GM19328 (cell line): Measurements from ENCODE around the gene ATR.
A peak's percentile ranks its signal among the peaks of the same experiment; 100 is the strongest.
"Not testable (repeated sequence)": the region's sequence is repeated elsewhere in the genome, so short reads cannot be mapped to it uniquely, and the experiment has no call there.

ENCODE experiments used
- ATAC-seq: cut with Tn5 transposase; IDR thresholded peaks from one replicate; pipeline ENCODE4 v1.9.1; 2021; ENCODE audit warnings: mild to moderate bottlenecking, moderate library complexity; ENCODE audit not compliant: unreplicated experiment

The ATR gene

DNA sequence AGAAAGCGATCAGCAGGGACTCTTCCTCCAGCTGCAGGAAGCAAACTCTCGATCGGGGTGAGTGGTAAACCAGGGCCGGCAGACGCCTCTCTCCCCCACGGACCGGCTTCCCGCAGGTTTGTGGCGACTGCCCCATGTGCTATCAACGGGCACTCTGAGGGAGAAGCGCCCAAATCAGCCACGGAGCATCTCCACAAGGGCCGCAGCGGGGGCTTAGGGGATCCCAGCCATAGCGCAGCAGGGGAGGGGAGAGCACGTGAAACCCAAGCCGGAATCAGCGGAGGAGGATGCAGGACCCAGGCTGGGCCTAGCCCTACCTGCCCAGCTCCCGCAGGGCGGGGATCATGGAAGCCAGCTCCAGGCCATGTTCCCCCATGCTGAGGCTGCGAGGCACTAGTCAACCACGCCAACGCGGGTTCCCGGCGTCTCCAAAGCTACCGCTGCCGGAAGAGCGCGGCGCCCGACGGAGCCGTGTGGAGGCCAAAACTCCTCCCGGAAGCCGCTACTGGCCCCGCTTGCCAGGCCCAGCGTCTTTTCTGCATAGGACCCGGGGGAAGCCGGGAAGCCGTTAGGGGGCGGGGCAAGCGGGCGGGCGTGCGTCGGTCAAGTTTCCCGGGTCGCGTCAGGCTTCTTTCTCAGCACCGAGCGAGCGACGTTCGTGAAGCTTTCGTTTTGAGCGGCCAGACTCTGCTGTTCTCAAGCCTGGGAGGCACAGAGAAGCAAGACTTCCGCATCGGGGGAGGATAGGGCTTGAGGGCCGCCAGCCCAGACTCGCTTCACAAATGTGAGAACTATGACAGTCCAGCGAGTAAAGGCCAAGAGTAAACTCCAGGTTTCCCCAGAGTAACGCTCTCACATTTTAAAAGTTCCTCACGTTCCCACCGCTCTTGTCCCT is at the start of gene ATR:
Gene ATR, minus strand, starts transcription at position 405 of the 895 bp plus-strand sequence. Its CDS starts 29 bp downstream, at position 376.
- peak; percentile 94 for ATAC-seq

DNA sequence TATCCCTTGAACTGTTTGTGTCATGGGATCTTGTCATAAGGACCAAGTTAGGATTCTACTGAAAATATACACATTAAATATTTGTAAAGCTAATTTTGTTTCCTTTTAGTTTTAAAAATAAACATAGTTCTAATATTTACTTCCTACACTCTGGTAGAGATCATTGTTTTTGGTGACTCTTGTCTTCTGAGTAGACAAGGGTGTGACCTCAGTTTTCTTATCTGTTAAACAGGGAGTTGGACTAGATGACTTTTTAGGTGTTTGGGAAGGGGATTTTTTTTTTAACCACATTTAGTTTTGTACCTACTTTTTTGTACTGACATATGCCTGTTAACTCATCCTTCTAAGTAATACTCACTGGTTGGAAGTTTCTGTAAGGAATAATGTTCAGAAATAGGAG is 48.4 kb upstream of the ATR start:
- no peak for ATAC-seq

DNA sequence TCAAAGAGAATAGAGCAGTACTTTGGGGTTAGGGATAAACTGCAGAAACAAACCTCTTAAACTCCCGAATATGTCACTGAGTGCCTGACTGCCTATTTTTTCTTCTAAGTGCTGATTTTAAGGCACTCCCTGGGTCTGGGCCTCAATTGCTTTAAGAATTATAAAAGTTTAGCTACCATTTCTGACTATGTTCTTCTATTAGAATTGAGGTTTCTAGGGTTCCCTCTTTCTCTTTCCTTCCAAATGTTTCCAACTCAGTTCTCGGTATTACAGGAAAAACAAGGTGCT is 46.6 kb upstream of the ATR start:
- no peak for ATAC-seq

DNA sequence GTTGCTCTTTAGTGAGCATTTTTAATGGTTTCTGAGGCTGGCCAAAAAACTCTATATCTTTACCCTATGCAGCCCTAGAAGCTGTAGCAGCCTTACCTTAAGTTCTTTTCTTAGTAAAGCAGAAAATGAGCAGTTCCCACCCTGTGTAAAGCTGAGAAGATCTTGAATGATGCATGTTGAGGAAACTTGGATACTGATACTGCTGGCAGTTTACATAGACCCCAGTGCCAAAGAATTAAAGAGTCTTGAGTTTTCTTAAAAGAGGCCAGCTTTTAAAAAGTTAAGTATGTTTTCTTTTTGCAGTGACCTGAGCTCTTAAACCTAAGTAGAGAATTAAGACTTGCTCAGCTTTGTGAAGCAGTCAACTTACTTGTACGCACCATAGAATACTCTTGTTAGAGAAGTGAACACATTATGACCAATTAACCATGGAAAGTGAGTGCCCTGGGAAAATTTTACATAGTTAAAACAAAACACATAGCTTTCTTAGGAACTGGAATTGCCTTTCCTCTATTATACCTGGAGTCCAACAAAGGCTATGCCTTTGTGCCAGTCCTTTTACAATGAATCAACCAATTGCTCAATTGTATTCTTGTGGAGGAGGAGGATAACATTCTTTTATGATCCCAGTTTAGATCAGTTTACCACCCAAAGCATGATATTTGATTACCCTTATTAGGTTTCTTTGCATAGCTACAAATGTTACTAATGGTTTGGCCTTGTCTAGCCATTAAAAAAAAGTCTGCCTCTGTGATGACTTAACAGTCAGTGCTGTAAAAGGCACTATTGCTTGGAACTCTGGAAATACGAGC is 46.0 kb upstream of the ATR start:
- no peak for ATAC-seq

GRCh38 chr3:142623194-142623593 is 44.7 kb upstream of the ATR start:
- no peak for ATAC-seq

DNA sequence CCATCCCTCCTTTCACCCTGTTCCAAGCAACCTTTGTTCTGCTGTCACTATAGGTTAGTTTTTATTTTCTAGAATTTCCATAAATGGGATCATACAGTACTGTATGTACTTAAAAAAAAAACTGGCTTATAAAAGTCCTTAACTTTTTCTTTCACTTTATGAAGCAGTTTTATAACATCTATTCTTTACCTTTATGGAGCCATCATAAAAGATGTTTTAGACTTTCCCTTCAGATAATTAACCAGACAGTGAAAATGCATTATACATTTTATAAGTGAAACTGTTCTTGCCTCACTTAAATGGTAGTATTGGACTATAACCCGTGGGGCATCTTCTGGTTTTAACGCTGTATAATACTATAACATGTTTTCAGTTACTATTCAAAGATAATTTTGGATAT is 43.9 kb upstream of the ATR start:
- ATAC-seq, result no peak

DNA sequence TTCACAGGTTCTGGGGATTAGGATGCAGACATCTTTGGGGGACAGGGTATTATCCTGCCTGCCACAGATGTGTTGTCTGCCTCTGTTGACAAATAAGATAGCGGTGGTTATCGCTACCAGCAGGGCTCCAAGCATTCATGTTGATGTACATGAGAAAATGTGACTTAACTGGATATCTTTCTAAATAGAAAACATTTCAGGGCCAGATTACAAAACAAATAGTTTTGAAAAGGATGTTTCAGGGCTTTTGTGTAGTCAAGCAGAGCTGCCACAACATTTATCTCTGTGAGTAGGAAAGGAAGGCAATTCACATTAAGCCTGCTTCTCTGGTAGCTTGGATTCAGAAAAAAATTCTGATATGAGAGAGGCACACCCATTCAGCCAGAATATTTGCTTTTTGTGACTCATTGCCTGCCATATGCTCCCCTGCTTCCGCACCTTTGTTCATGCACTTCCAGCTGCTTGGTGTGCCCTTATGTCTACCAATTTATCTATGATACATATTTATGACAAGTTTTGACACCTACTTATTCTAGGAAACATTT is 40.5 kb upstream of the ATR start:
- no peak for ATAC-seq

GRCh38 chr3:142615171-142615570 is 36.6 kb upstream of the ATR start:
- no peak for ATAC-seq

GRCh38 chr3:142614059-142614626 is 35.6 kb upstream of the ATR start:
- ATAC-seq, result no peak

DNA sequence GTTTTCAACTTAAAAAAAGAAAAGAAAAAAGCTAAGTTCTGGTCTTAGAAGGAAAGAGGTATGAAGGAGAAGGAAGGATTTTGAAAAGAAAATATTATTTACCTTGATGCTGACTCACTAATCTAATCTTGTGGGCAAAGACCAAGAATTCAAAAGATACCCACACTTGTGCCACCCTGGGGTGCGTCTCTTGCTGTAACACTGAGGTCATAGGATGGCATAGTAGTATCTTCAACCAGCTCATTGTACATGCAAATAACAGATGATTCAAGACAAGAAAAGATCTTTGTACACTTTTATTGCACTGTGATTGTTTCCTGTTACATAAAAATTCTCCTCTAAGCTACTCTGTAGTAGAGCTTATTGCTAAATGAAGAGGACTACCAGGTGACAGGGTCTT is 35.0 kb upstream of the ATR start:
- no peak for ATAC-seq

DNA sequence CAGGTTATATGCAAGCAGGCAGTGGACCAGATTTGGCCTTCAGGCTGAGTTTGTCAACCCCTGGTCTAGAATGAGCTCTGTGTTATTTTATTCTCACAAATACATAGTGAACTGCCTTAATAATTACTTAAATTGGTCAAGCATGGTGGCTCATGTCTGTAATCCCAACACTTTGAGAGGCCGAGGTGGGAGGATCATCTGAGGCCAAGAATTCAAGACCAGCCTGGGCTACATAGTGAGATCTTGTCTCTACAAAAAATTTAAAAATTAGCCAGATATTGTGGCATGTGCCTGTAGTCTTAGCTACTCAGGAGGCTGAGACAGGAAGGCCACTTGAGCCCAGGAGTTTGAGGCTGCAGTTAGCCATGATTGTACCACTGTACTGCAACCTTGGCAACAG is 32.7 kb upstream of the ATR start:
- no peak for ATAC-seq

DNA sequence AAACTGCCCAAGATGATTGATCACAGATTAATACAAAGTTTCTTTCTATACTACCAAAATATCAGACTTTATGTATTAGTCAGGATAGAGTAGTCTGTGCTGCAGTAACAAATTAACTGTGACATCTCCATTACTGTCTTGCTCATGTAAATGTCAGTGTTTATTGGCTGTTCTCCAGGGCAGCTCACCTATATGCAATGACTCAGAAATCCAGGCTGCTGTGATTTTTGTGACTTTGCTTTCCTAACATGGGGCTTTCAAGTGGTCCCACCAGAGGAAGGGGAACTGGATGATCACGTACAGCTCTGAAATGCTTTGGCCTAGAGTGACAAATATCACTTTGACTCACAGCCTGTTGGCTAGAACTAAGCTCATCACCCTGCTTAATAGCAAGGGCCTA is 30.6 kb upstream of the ATR start:
- ATAC-seq, result no peak

DNA sequence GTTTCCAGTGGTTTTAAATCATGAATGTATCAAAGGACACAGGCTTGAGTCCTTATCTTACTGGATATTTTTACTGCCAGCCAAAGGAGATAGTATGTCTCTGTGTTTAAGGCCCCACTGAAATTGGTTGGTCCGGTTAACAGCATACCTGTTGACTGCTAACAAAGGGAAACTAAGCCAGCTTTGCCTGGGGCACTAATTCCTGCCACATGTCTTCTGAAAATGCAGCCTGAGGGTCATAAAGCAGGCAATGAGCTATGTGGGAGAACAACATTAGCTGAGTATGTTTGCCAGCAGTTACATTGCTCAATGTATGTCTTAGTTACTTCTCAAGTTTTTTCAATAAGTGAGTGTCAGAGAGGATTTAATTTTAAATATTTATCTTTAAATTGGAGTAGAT is 30.1 kb upstream of the ATR start:
- no peak for ATAC-seq

DNA sequence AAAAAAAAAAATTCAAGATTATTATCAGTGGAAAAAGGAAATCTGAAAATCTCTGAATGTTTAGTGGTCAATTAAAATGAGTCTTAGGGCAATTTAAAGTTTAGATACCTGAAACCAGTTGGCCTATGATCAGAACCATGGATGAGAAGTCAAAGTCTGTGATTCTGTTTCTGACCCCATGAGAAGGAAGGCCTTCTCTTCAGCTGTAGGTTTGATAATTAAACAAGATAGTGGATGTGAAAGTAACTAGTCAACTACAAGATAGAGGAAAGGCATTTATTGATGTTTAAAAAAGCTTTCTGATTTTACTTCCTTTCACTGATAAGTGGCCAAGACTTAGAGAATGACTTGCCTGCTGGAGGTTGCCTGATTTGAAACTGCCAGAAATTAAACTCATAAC is 26.4 kb upstream of the ATR start:
- no peak for ATAC-seq

- ATAC-seq, result not testable (repeated sequence)
Measured at GRCh38 chr3:142603386-142603705, 24.8 kb upstream of the ATR start.

- no peak for ATAC-seq
Measured at GRCh38 chr3:142602619-142603385, 24.3 kb upstream of the ATR start.

DNA sequence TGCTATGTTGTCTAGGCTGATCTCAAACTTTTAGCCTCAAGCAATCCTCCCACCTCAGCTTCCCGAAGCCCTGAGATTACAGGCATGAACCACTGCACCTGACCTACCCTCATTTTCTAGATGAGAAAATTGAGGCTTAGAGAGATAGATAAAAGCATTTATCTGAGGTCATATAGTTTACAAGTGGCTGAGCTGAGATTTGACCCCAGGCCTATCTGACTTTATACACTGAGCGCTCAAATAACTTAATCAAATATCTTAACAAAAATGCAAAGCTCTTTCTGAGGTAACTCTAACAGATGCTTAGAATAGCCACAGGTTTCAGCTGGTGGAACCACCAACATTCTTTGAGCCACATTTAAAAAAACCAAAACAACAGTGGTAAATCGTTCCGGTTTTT is 23.2 kb upstream of the ATR start:
- no peak for ATAC-seq

DNA sequence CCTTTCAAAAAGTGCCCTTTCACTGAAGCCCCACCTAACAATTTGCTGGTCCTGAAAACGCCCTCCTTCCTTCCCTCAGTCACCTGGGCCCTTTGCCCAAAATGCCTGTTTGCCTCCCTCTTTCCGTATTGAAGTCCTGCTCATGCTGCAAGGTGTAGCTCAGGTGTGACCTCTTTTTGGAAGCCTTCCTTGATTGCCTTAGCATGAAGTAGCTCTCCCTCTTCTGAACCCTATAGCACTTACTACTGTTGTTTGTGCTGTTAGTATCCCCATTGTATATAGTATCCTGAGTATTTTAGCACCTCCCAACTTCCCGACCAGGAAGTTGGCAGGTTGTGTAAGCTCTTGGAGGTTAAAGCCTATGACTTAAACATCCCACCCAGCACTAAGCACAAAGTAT is 19.4 kb upstream of the ATR start:
- ATAC-seq, result no peak

DNA sequence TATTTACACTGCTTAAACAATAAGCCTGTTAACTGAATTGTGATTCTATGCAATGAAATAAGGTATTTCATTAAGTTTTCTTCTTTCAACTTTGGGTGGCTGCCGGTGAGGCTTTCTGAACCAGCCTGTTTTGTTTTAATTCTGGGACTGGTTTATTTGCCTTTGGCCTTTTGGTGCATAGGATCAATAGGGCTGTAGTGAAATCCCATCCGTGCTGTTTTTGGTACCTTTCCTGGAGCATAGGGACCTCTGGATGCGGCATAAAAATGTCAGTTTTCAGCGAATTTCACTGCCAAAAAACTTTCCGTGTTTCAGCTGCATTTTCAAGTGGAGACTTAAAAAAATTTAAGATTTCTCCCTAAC is 18.2 kb upstream of the ATR start:
- ATAC-seq, result no peak

GRCh38 chr3:142595951-142596725 is 17.6 kb upstream of the ATR start, which contains the start of gene PLS1:
PLS1 (plus strand) TSS chr3:142596393; CDS start chr3:142664238, 67,845 bp downstream.
- ATAC-seq, result peak; percentile 85
